NCI-H2081 treated with DMSO at 0.1 percent for 48 hours (cell line): ENCODE results near the gene ENPP7.

Experiments used
- DNase-seq: peaks from one replicate; lab custom pipeline; 2025; lab: John Stamatoyannopoulos, UW

Gene ENPP7

GRCh38 chr17:79730769-79731483, at the start of gene ENPP7:
ENPP7 (plus strand) TSS chr17:79730943; CDS start chr17:79731140, 197 bp downstream.
- no peak for DNase-seq

- DNase-seq, result no peak
These were observed 49.6 kb upstream of the ENPP7 start for GRCh38 chr17:79681101-79681621.

- no peak for DNase-seq
These were observed 49.0 kb upstream of the ENPP7 start for GRCh38 chr17:79681628-79682261.

- DNase-seq, result no peak
These were observed 47.4 kb upstream of the ENPP7 start for GRCh38 chr17:79683365-79683764.

- DNase-seq, result no peak
These were observed 46.4 kb upstream of the ENPP7 start for GRCh38 chr17:79684132-79684985.

- no peak for DNase-seq
These were observed 45.6 kb upstream of the ENPP7 start for GRCh38 chr17:79685121-79685520.

GRCh38 chr17:79686476-79686875, 44.3 kb upstream of the ENPP7 start:
- no peak for DNase-seq

- DNase-seq, result no peak
These were observed 40.3 kb upstream of the ENPP7 start for GRCh38 chr17:79690466-79690865.

- no peak for DNase-seq
These were observed 39.5 kb upstream of the ENPP7 start for GRCh38 chr17:79690988-79691836.

GRCh38 chr17:79691931-79692330, 38.8 kb upstream of the ENPP7 start:
- DNase-seq, result no peak

GRCh38 chr17:79693419-79693818, 37.3 kb upstream of the ENPP7 start:
- DNase-seq, result no peak

- DNase-seq, result no peak
These were observed 35.4 kb upstream of the ENPP7 start for GRCh38 chr17:79695293-79695790.

GRCh38 chr17:79695797-79696609, 34.7 kb upstream of the ENPP7 start:
- no peak for DNase-seq

- DNase-seq, result no peak
These were observed 34.1 kb upstream of the ENPP7 start for GRCh38 chr17:79696610-79696982.

GRCh38 chr17:79698146-79698846, 32.4 kb upstream of the ENPP7 start:
- no peak for DNase-seq

- no peak for DNase-seq
These were observed 31.2 kb upstream of the ENPP7 start for GRCh38 chr17:79699386-79700036.

GRCh38 chr17:79700592-79700991, 30.2 kb upstream of the ENPP7 start:
- DNase-seq, result no peak

GRCh38 chr17:79702034-79702433, 28.7 kb upstream of the ENPP7 start:
- no peak for DNase-seq

GRCh38 chr17:79702550-79703236, 28.1 kb upstream of the ENPP7 start:
- DNase-seq, result no peak
